H9 (cell line): ENCODE measurements around the gene ANO2. TPM values are rescaled to one million over a fixed set of nuclear protein-coding genes. Genes with fewer than 3 reads are reported as not detected.
"Not testable (repeated sequence)": the region's sequence is repeated elsewhere in the genome, so short reads cannot be mapped to it uniquely, and the experiment has no call there.

Experiments
- DNase-seq: peaks from one replicate; pipeline ENCODE4 v3.0.0-alpha.2; 2017
- H2AFZ ChIP-seq: one replicate; pipeline ENCODE4 v1.6.1; 2013; ENCODE audit warnings: mild to moderate bottlenecking, low read length, control low read depth, moderate library complexity
- H2AK5ac ChIP-seq: 2 replicates; pipeline ENCODE4 v1.6.1; 2013; ENCODE audit warnings: low read length, control low read depth, mixed read lengths; ENCODE audit not compliant: insufficient read length
- H2BK120ac ChIP-seq: one replicate; pipeline ENCODE4 v1.6.1; 2013; ENCODE audit warnings: low read depth, mild to moderate bottlenecking, low read length, control low read depth, inconsistent platforms; ENCODE audit not compliant: poor library complexity, severe bottlenecking
- H2BK12ac ChIP-seq: 2 replicates; pipeline ENCODE4 v1.6.1; 2013; ENCODE audit warnings: low read length, control low read depth, mixed read lengths, low read depth; ENCODE audit not compliant: insufficient read length
- H2BK15ac ChIP-seq: 2 replicates; pipeline ENCODE4 v1.6.1; 2013; ENCODE audit warnings: low read depth, low read length, control low read depth
- H2BK20ac ChIP-seq: one replicate; pipeline ENCODE4 v1.6.1; 2013; ENCODE audit warnings: low read depth, mild to moderate bottlenecking, low read length, control low read depth, inconsistent platforms; ENCODE audit not compliant: poor library complexity, severe bottlenecking
- H2BK5ac ChIP-seq: 2 replicates; pipeline ENCODE4 v1.6.1; 2013; ENCODE audit warnings: low read length, control low read depth, mixed read lengths; ENCODE audit not compliant: insufficient read length
- H3K14ac ChIP-seq: 2 replicates; pipeline ENCODE4 v1.6.1; 2013; ENCODE audit warnings: low read length, control low read depth; ENCODE audit not compliant: insufficient read depth
- H3K18ac ChIP-seq: 2 replicates; pipeline ENCODE4 v1.6.1; 2013; ENCODE audit warnings: low read depth, mild to moderate bottlenecking, mixed read lengths, low read length, control low read depth; ENCODE audit not compliant: insufficient read length
- H3K23ac ChIP-seq: 2 replicates; pipeline ENCODE4 v1.6.1; 2013; ENCODE audit warnings: low read length, control low read depth, mixed read lengths, low read depth; ENCODE audit not compliant: insufficient read length
- H3K23me2 ChIP-seq: 2 replicates; pipeline ENCODE4 v1.6.1; 2013; ENCODE audit warnings: low read depth, mild to moderate bottlenecking, mixed read lengths, low read length, control low read depth; ENCODE audit not compliant: insufficient read length, poor library complexity, severe bottlenecking
- H3K27ac ChIP-seq: 2 replicates; pipeline ENCODE4 v1.5.1; 2013; ENCODE audit warnings: low read length, control low read depth, mixed read lengths, low read depth; ENCODE audit not compliant: insufficient read length
- H3K27me3 ChIP-seq: 2 replicates; pipeline ENCODE4 v1.6.1; 2013; ENCODE audit warnings: low read length, control low read depth, inconsistent platforms; ENCODE audit not compliant: insufficient read depth
- H3K4ac ChIP-seq: 2 replicates; pipeline ENCODE4 v1.6.1; 2013; ENCODE audit warnings: low read depth, mild to moderate bottlenecking, control low read depth, inconsistent platforms, low read length, moderate library complexity
- H3K4me1 ChIP-seq: 2 replicates; pipeline ENCODE4 v1.6.1; 2013; ENCODE audit warnings: low read length, control low read depth, inconsistent platforms; ENCODE audit not compliant: insufficient read depth
- H3K4me2 ChIP-seq: 2 replicates; pipeline ENCODE4 v1.6.1; 2013; ENCODE audit warnings: low read length, control low read depth, mixed read lengths; ENCODE audit not compliant: insufficient read length, insufficient read depth
- H3K56ac ChIP-seq: 2 replicates; pipeline ENCODE4 v1.6.1; 2013; ENCODE audit warnings: low read depth, mild to moderate bottlenecking, mixed read lengths, low read length, control low read depth; ENCODE audit not compliant: insufficient read length
- H3K79me1 ChIP-seq: 2 replicates; pipeline ENCODE4 v1.6.1; 2013; ENCODE audit warnings: low read depth, mild to moderate bottlenecking, moderate library complexity, low read length, control low read depth, inconsistent platforms; ENCODE audit not compliant: insufficient read depth, poor library complexity, severe bottlenecking
- H3K79me2 ChIP-seq: 2 replicates; pipeline ENCODE4 v1.6.1; 2013; ENCODE audit warnings: low read length, control low read depth, inconsistent platforms; ENCODE audit not compliant: insufficient read depth
- H3K9ac ChIP-seq: 2 replicates; pipeline ENCODE4 v1.6.1; 2013; ENCODE audit warnings: low read length, control low read depth, mixed read lengths; ENCODE audit not compliant: insufficient read length; ENCODE audit errors: extremely low read depth
- H3K9me3 ChIP-seq: one replicate; pipeline ENCODE4 v1.6.1; 2013; ENCODE audit warnings: low read depth, low read length, inconsistent platforms; ENCODE audit not compliant: control insufficient read depth
- H3T11ph ChIP-seq: one replicate; pipeline ENCODE4 v1.6.1; 2013; ENCODE audit warnings: mild to moderate bottlenecking, low read length, control low read depth, inconsistent platforms
- H4K20me1 ChIP-seq: one replicate; pipeline ENCODE4 v1.6.1; 2013; ENCODE audit not compliant: control insufficient read depth, insufficient read length, insufficient read depth
- H4K5ac ChIP-seq: 2 replicates; pipeline ENCODE4 v1.6.1; 2013; ENCODE audit warnings: low read depth, mild to moderate bottlenecking, mixed read lengths, low read length, control low read depth; ENCODE audit not compliant: insufficient read length
- H4K8ac ChIP-seq: replicated peaks from 2 replicates; pipeline ENCODE4 v1.6.1; 2013; ENCODE audit warnings: low read length, control low read depth, mixed read lengths, low read depth; ENCODE audit not compliant: insufficient read length
- H4K91ac ChIP-seq: 2 replicates; pipeline ENCODE4 v1.6.1; 2013; ENCODE audit warnings: low read depth, mild to moderate bottlenecking, moderate library complexity, mixed read lengths, low read length, control low read depth; ENCODE audit not compliant: insufficient read length
- H3K27ac Mint-ChIP-seq, 3 experiments: 2 replicates in 2 of 3; 3 replicates in 1 of 3; pipeline ENCODE4 v1.8.0; 2020 to 2021; ENCODE audit warnings: mixed read lengths in 3 of 3, mild to moderate bottlenecking in 1 of 3, moderate library complexity in 1 of 3
- H3K27me3 Mint-ChIP-seq: 2 replicates; pipeline ENCODE4 v1.8.0; 2021; ENCODE audit warnings: low read depth, mild to moderate bottlenecking, moderate library complexity, mixed read lengths
- H3K36me3 Mint-ChIP-seq, 3 experiments: 2 replicates in 2 of 3; 3 replicates in 1 of 3; pipeline ENCODE4 v1.8.0; 2020 to 2021; ENCODE audit warnings: low read depth in 3 of 3, mixed read lengths in 3 of 3; ENCODE audit not compliant: insufficient read depth in 1 of 3
- H3K4me1 Mint-ChIP-seq, 2 experiments: 2 replicates each; pipeline ENCODE4 v1.8.0; 2020; ENCODE audit warnings: mixed read lengths in 2 of 2
- H3K4me3 Mint-ChIP-seq, 2 experiments: 2 replicates in 1 of 2; 3 replicates in 1 of 2; pipeline ENCODE4 v1.8.0; 2020 to 2021; ENCODE audit warnings: mild to moderate bottlenecking in 2 of 2, mixed read lengths in 2 of 2, moderate library complexity in 1 of 2
- H3K9me3 Mint-ChIP-seq, 2 experiments: 2 replicates in 1 of 2; 3 replicates in 1 of 2; pipeline ENCODE4 v1.8.0; 2020; ENCODE audit warnings: mild to moderate bottlenecking in 2 of 2, mixed read lengths in 2 of 2, moderate library complexity in 1 of 2
- WGBS: extraction: QIAGEN DNeasy Blood & Tissue Kit; methylation state at CpG from one replicate; pipeline ENCODE4 v1.1.7; 2013; ENCODE audit warnings: missing lambda C conversion rate, low lambda C conversion rate, mixed read lengths; ENCODE audit not compliant: insufficient read length; ENCODE audit errors: extremely low coverage; 5-methylcytosine and 5-hydroxymethylcytosine counted together
- total RNA-seq: library from RNA; stranded (reverse); gene quantifications from 2 replicates; pipeline ENCODE4 v1.2.1, GENCODE V29; 2021
- TF ChIP-seq, protein P1 (sequence below): fragments of 200-600 bp; sonication (generic); conservative IDR thresholded peaks from 3 replicates; pipeline ENCODE4 v1.8.0; 2021; ENCODE audit warnings: antibody characterized with exemption, mild to moderate bottlenecking

The ANO2 gene
- total RNA-seq, 1 experiment from 2014 or later: 3.8 TPM

DNA sequence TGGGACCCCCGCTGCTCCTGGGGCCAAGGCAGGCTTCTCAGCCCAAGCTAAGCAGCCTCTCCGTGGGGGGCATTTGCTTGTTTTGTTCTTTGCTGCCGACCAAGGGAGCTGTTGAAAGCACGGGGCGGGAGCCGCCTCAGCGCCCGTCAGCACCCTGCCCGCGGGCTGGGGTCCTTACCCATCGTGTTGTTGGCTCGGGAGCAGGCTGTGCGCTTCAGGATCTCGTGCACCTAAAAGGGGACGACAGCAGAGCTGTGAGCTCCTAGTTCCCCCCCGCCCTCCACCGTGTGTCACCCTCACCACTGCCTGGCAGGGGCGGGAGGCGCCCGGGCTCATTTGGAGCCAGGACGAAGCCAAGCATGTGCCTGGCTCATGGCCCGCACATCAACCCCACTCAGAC is 117.5 kb downstream of the ANO2 start:
- Histone ChIP-seq H2BK120ac (no peak overlapping the region), H3T11ph (no peak overlapping the region), H4K5ac (no peak overlapping the region), H3K18ac (no peak overlapping the region), H2AFZ (no peak overlapping the region), H4K91ac (no peak overlapping the region), H3K4me1 (peaks cover 6% of the 10 kb centered on the region), H3K9me3 (no peaks in the 10 kb centered on the region), H3K79me2 (no peaks in the 10 kb centered on the region), H2BK12ac (no peak overlapping the region), H3K4me2 (no peak overlapping the region), H3K27ac (no peak overlapping the region), H4K20me1 (no peaks in the 10 kb centered on the region), H3K27me3 (no peaks in the 10 kb centered on the region), H3K79me1 (no peaks in the 10 kb centered on the region), H3K23ac (no peak overlapping the region), H3K56ac (no peak overlapping the region), H2AK5ac (no peak overlapping the region), H3K14ac (no peak overlapping the region), H2BK20ac (no peak overlapping the region), H2BK5ac (no peak overlapping the region), H3K9ac (no peak overlapping the region), H3K4ac (no peak overlapping the region), H3K23me2 (no peaks in the 10 kb centered on the region), H4K8ac (no peak overlapping the region), H2BK15ac (no peak overlapping the region)
- H3K27me3 Mint-ChIP-seq: peaks cover 2% of the 10 kb centered on the region; the same call in 1 of the 2 replicates
- peaks cover 14 to 25% (median 19%) of the 10 kb centered on the region in 3 experiments; a peak in 6 of 7 replicates for H3K36me3 Mint-ChIP-seq
- TF ChIP-seq, protein P1, sequence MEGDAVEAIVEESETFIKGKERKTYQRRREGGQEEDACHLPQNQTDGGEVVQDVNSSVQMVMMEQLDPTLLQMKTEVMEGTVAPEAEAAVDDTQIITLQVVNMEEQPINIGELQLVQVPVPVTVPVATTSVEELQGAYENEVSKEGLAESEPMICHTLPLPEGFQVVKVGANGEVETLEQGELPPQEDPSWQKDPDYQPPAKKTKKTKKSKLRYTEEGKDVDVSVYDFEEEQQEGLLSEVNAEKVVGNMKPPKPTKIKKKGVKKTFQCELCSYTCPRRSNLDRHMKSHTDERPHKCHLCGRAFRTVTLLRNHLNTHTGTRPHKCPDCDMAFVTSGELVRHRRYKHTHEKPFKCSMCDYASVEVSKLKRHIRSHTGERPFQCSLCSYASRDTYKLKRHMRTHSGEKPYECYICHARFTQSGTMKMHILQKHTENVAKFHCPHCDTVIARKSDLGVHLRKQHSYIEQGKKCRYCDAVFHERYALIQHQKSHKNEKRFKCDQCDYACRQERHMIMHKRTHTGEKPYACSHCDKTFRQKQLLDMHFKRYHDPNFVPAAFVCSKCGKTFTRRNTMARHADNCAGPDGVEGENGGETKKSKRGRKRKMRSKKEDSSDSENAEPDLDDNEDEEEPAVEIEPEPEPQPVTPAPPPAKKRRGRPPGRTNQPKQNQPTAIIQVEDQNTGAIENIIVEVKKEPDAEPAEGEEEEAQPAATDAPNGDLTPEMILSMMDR: no peak
- H3K27ac Mint-ChIP-seq: no peak overlapping the region
- no peak overlapping the region for H3K4me3 Mint-ChIP-seq
- H3K9me3 Mint-ChIP-seq: peaks cover 18 to 19% of the 10 kb centered on the region in 2 experiments
- H3K4me1 Mint-ChIP-seq: peaks cover 25 to 27% of the 10 kb centered on the region in 2 experiments
- no CpG with 5 or more reads among the region's 22 CpGs for WGBS
- DNase-seq: peak; percentile 63

DNA sequence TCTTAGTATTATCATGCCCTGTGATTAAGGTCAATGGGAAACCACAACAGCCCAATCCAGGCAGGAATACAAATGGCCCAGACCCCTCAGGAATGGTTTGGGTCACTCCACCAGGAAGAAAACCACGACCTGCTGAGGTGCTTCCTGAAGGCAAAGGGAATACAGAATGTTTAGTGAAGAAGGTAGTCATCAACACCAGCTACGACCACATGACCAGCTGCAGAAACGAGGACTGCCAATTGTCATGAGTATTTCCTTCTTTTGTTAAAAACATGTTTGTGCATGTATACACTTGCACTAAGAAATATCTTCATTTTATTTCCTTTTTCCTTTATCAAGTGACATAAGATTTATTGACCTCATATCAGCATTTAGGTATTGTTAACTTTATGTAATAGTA is 119.3 kb downstream of the ANO2 start:
- not testable (repeated sequence) for H3K27ac Mint-ChIP-seq, H4K8ac ChIP-seq, H3K27ac ChIP-seq, H2BK5ac ChIP-seq, H3K23ac ChIP-seq, H3K4me3 Mint-ChIP-seq, H3K27me3 Mint-ChIP-seq, H3K4ac ChIP-seq, H2BK120ac ChIP-seq, H3T11ph ChIP-seq, H4K5ac ChIP-seq, H3K23me2 ChIP-seq, H3K27me3 ChIP-seq, H3K79me2 ChIP-seq, H4K91ac ChIP-seq, H3K18ac ChIP-seq, H2BK15ac ChIP-seq, H2AFZ ChIP-seq, H2BK12ac ChIP-seq, H3K9me3 ChIP-seq, H3K14ac ChIP-seq, H4K20me1 ChIP-seq, H2BK20ac ChIP-seq, DNase-seq, H2AK5ac ChIP-seq, H3K79me1 ChIP-seq, H3K4me2 ChIP-seq, H3K9ac ChIP-seq, H3K4me1 ChIP-seq, H3K56ac ChIP-seq
- Mint-ChIP-seq H3K4me1 (peaks cover 25 to 27% of the 10 kb centered on the region in 2 experiments), H3K36me3 (peaks cover 22 to 37% (median 30%) of the 10 kb centered on the region in 3 experiments; a peak in 6 of 7 replicates), H3K9me3 (peaks cover 19 to 23% of the 10 kb centered on the region in 2 experiments)
- no CpG with 5 or more reads among the region's 3 CpGs for WGBS
